ENCODE measurements around the gene DYRK1A. TPM values are rescaled to one million over a fixed set of nuclear protein-coding genes. Genes with fewer than 3 reads are reported as not detected.

Gene DYRK1A
- total RNA-seq, 1 experiment from 2014 or later, result 48.7 TPM

DNA sequence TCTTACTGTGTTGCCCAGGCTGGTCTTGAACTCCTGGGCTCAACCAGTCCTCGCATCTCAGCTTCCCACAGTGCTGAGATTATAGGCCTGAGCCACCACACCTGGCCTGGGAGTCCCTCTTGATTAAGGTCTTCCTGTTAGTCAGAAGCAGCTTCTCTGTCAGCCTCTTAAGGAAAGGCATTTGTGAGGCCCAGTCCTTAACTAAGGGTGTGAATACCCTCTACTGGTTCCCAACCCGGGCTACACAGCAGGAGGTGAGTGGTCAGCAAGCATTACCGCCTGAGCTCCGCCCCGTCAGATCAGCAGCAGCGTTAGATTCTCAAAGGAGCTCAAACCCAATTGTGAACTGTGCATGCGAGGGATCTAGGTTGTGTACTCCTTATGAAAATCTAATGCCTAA is 117.2 kb downstream of the DYRK1A start:
- no peaks in the 10 kb centered on the region for H3K9me2 ChIP-seq (replicated peaks; ENCODE audit: low read length)
- peaks cover 19% of the 10 kb centered on the region for H3K36me3 ChIP-seq (ENCODE audit: low read depth, low read length)
- ATAC-seq, result no peak
- no peak overlapping the region for H3K4me3 ChIP-seq (ENCODE audit: low read length)
- peaks cover 13% of the 10 kb centered on the region; the same call in 1 of the 2 replicates for H3K79me2 ChIP-seq (ENCODE audit: low read length)
- TF ChIP-seq, protein P1, sequence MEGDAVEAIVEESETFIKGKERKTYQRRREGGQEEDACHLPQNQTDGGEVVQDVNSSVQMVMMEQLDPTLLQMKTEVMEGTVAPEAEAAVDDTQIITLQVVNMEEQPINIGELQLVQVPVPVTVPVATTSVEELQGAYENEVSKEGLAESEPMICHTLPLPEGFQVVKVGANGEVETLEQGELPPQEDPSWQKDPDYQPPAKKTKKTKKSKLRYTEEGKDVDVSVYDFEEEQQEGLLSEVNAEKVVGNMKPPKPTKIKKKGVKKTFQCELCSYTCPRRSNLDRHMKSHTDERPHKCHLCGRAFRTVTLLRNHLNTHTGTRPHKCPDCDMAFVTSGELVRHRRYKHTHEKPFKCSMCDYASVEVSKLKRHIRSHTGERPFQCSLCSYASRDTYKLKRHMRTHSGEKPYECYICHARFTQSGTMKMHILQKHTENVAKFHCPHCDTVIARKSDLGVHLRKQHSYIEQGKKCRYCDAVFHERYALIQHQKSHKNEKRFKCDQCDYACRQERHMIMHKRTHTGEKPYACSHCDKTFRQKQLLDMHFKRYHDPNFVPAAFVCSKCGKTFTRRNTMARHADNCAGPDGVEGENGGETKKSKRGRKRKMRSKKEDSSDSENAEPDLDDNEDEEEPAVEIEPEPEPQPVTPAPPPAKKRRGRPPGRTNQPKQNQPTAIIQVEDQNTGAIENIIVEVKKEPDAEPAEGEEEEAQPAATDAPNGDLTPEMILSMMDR (conservative IDR thresholded peaks at IDR 0.05; ENCODE audit: low read depth, low read length), result no peak
- no peak for TF ChIP-seq EZH2phosphoT487 (IDR thresholded peaks at IDR 0.05; ENCODE audit: borderline replicate concordance, low read length)
- no peak for TF ChIP-seq EZH2 (IDR thresholded peaks at IDR 0.05; ENCODE audit: low read length, unreplicated experiment)
- H3F3A ChIP-seq (ENCODE audit: low read length, unreplicated experiment), result no peaks in the 10 kb centered on the region
- H3K9ac ChIP-seq (ENCODE audit: low read length), result no peak overlapping the region
- H3K9me3 ChIP-seq (ENCODE audit: low read length), result no peaks in the 10 kb centered on the region
- DNase-seq, result no peak
- H3K4me1 ChIP-seq (ENCODE audit: insufficient read depth, low read length), result no peaks in the 10 kb centered on the region
- H3K27ac ChIP-seq (ENCODE audit: low read length), result no peak overlapping the region
- BruUV-seq (replicated peaks), result no TSS peak
- ChIA-PET CTCF (interaction anchor here (0.6 kb wide), 1 partner anchor 21 kb away, joined by 3 read pairs; no protein-coding TSS in a partner anchor), POLR2A (ENCODE audit: unreplicated experiment) (no interaction called here)
- H3K4me2 ChIP-seq (ENCODE audit: low read length), result no peak overlapping the region
- H2AFZ ChIP-seq (ENCODE audit: low read length), result no peak overlapping the region
- H3K27me3 ChIP-seq (ENCODE audit: low read length), result no peaks in the 10 kb centered on the region
- intact Hi-C loops (cut with micrococcal nuclease), result no loop called here
- peaks cover 4% of the 10 kb centered on the region; the same call in 1 of the 2 replicates for H4K20me1 ChIP-seq (ENCODE audit: low read length)

DNA sequence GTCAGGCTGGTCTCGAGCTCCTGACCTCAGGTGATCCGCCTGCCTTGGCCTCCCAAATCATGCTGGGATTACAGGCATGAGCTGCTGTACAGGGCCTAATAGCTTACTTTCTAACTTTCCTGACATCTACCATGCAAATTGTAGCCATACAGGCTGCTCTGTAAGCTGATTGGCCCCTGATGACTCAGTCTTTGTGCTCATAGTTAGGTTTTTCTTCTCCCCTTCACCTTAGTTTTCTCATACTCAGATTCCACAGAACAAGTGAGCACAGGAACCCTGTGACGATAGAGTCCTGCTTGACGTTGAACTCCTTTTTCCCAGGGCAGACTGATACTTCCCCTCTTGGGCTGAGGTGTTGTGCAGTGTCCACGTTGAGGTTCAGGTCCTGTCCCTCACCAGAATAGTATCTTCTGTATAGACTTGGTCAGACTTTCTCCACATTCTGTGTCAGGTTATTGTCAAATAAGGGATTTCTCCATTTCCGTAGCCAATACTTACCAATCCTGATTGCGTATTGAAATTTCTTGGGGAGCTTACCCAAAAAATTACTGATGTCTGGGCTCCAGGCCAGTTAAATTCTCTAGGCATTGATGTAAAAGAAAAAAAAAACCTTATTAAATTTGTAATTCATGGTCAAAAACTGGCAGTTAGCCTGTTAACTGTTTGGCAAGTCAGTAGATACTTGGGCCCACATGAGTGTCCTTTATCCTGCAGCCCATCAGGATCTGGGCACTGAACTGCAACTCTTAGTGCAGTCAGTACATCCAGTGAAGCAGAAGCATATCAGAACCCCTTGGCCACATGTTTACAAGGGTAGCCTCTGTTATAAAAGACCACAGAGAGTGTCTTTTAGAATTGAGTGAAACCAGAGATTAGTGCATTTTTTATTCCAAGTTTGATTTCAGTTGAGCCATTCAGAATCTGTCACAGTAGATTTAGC is 118.2 kb downstream of the DYRK1A start:
- no peak for DNase-seq
- H3K27ac ChIP-seq (ENCODE audit: low read length), result no peak overlapping the region
- ChIA-PET POLR2A (ENCODE audit: unreplicated experiment) (no interaction called here), CTCF (interaction anchor here (0.6 kb wide), 1 partner anchor 22 kb away, joined by 3 read pairs; no protein-coding TSS in a partner anchor)
- H3K9me2 ChIP-seq (replicated peaks; ENCODE audit: low read length), result no peaks in the 10 kb centered on the region
- no TSS peak for BruUV-seq (replicated peaks)
- TF ChIP-seq, protein P1 (conservative IDR thresholded peaks at IDR 0.05; ENCODE audit: low read depth, low read length), result no peak
- TF ChIP-seq EZH2 (IDR thresholded peaks at IDR 0.05; ENCODE audit: low read length, unreplicated experiment), result no peak
- no peak for TF ChIP-seq EZH2phosphoT487 (IDR thresholded peaks at IDR 0.05; ENCODE audit: borderline replicate concordance, low read length)
- peaks cover 8% of the 10 kb centered on the region; the same call in 1 of the 2 replicates for H3K79me2 ChIP-seq (ENCODE audit: low read length)
- H3K27me3 ChIP-seq (ENCODE audit: low read length), result no peaks in the 10 kb centered on the region
- peaks cover 19% of the 10 kb centered on the region for H3K36me3 ChIP-seq (ENCODE audit: low read depth, low read length)
- H3F3A ChIP-seq (ENCODE audit: low read length, unreplicated experiment), result no peaks in the 10 kb centered on the region
- H3K9ac ChIP-seq (ENCODE audit: low read length), result no peak overlapping the region
- intact Hi-C loops (cut with micrococcal nuclease), result no loop called here
- H3K4me1 ChIP-seq (ENCODE audit: insufficient read depth, low read length), result no peaks in the 10 kb centered on the region
- H3K4me2 ChIP-seq (ENCODE audit: low read length), result no peak overlapping the region
- ATAC-seq, result peak; percentile 60
- H4K20me1 ChIP-seq (ENCODE audit: low read length), result peaks cover 4% of the 10 kb centered on the region; the same call in 1 of the 2 replicates
- no peaks in the 10 kb centered on the region for H3K9me3 ChIP-seq (ENCODE audit: low read length)
- no peak overlapping the region for H3K4me3 ChIP-seq (ENCODE audit: low read length)
- H2AFZ ChIP-seq (ENCODE audit: low read length), result no peak overlapping the region

DNA sequence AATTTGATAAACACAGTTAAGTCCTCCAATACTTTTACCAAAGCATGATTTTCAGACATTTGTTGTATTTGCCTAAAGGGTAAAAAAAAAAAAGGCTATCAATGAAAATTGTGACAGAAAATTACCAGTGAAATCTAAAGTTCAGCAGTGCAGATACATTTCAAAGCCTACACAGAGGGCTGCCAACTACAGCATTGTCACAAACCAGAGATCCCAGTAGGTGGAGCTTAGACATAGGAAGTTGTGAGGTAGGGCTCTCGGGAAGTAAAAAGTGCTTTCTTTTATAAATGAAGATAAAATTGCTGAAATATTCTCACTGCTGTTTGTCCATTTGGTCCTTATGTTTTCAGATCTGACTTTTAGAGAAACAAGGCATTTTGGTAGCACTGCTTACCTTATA is 123.0 kb downstream of the DYRK1A start:
- peaks cover 32% of the 10 kb centered on the region; the same call in 1 of the 2 replicates for H3K36me3 ChIP-seq (ENCODE audit: low read depth, low read length)
- ATAC-seq, result no peak; the same call in 1 of the 2 replicates
- no peak overlapping the region for H2AFZ ChIP-seq (ENCODE audit: low read length)

More for the DNA sequence above, 123.0 kb downstream of the DYRK1A start:
- no peak overlapping the region for H3K4me2 ChIP-seq (ENCODE audit: low read length)
- no peak overlapping the region for H3K4me3 ChIP-seq (ENCODE audit: low read length)
- H3K27ac ChIP-seq (ENCODE audit: low read length), result no peak overlapping the region
- no peak overlapping the region for H3K9ac ChIP-seq (ENCODE audit: low read length)
- H4K20me1 ChIP-seq (ENCODE audit: low read length), result peaks cover 4% of the 10 kb centered on the region; the same call in 1 of the 2 replicates
- no peaks in the 10 kb centered on the region for H3K9me3 ChIP-seq (ENCODE audit: low read length)
- no peaks in the 10 kb centered on the region for H3K9me2 ChIP-seq (replicated peaks; ENCODE audit: low read length)
- intact Hi-C loops (cut with micrococcal nuclease), result no loop called here
- CTCF ChIA-PET, result no interaction called here
- POLR2A ChIA-PET (ENCODE audit: unreplicated experiment), result no interaction called here
- TSS peak; percentile 2 for BruUV-seq (replicated peaks)
- H3F3A ChIP-seq (ENCODE audit: low read length, unreplicated experiment), result no peaks in the 10 kb centered on the region
- H3K27me3 ChIP-seq (ENCODE audit: low read length), result no peaks in the 10 kb centered on the region
- no peaks in the 10 kb centered on the region for H3K79me2 ChIP-seq (ENCODE audit: low read length)
- H3K4me1 ChIP-seq (ENCODE audit: insufficient read depth, low read length), result no peaks in the 10 kb centered on the region
- TF ChIP-seq EZH2 (IDR thresholded peaks at IDR 0.05; ENCODE audit: low read length, unreplicated experiment), result no peak
- TF ChIP-seq, protein P1 (conservative IDR thresholded peaks at IDR 0.05; ENCODE audit: low read depth, low read length), result no peak
- no peak for DNase-seq
